HCT116 (cell line): ENCODE results near the gene SLC6A12. TPM values are rescaled to one million over a fixed set of nuclear protein-coding genes. Genes with fewer than 3 reads are reported as not detected.

Experiments
- ATAC-seq: fragments of 200-7000 bp; cut with Tn5 transposase; 2 replicates; pipeline ENCODE4 v1.9.1; 2020; ENCODE audit warnings: mild to moderate bottlenecking, moderate library complexity
- BruUV-seq: library from RNA; stranded (reverse); fragments of 400-500 nt; replicated peaks from 2 replicates; lab custom pipeline; 2021; lab: Mats Ljungman, UMichigan
- CTCF ChIA-PET: fragments of 300-600 bp; sonication (Branson Sonifier 250); formaldehyde crosslinking; loops from one replicate; lab custom pipeline; 2021; ENCODE audit warnings: antibody characterized with exemption; lab: Charles Lee
- POLR2A ChIA-PET: fragments of 300-600, 350-600 bp; sonication (Branson Sonifier 250); formaldehyde crosslinking; loops from one replicate; lab custom pipeline; 2021; ENCODE audit warnings: antibody characterized with exemption; lab: Charles Lee
- RAD21 ChIA-PET, 2 experiments: fragments of 300-600 bp; sonication (Branson Sonifier 250); formaldehyde crosslinking; loops; one replicate each; lab custom pipeline; 2023; ENCODE audit warnings: low total read pairs in 2 of 2; ENCODE audit not compliant: uncharacterized antibody in 2 of 2, unreplicated experiment in 2 of 2, low non-redundant PET in 1 of 2; lab: Charles Lee
- DNase-seq: peaks from one replicate; pipeline ENCODE4 v3.0.0-alpha.2; 2010; ENCODE audit warnings: low read depth, low spot score
- H2AFZ ChIP-seq: fragments of 200-600 bp; shearing (Covaris generic), sonication (generic); 2 replicates; pipeline ENCODE4 v1.6.1; 2017; ENCODE audit warnings: low read depth, mixed run types, mixed read lengths, antibody characterized with exemption, low read length; ENCODE audit not compliant: poor library complexity, severe bottlenecking
- H3K27ac ChIP-seq: 2 replicates; pipeline ENCODE4 v1.5.1; 2012; ENCODE audit warnings: low read depth, low read length
- H3K27me3 ChIP-seq: fragments of 200-600 bp; sonication (generic); 2 replicates; pipeline ENCODE4 v1.6.1; 2016; ENCODE audit warnings: mixed run types, low read length, mixed read lengths; ENCODE audit not compliant: insufficient read depth
- H3K36me3 ChIP-seq, 2 experiments: fragments of 200-500 bp in 1 of 2; fragments of 200-600 bp in 1 of 2; sonication (Bioruptor generic) in 1 of 2; sonication (generic) in 1 of 2; 2 replicates each; pipeline versions ENCODE4 v1.5.1 to v1.6.1; 2014 to 2016; ENCODE audit warnings: low read length in 2 of 2, inconsistent platforms in 1 of 2, mixed read lengths in 1 of 2, mixed run types in 1 of 2; ENCODE audit not compliant: insufficient read depth in 2 of 2, control insufficient read depth in 1 of 2
- H3K4me1 ChIP-seq, 2 experiments: fragments of 200-600 bp in 1 of 2; sonication (generic) in 1 of 2; 2 replicates each; pipeline versions ENCODE4 v1.5.1 to v1.6.1; 2012 to 2017; ENCODE audit warnings: low read length in 2 of 2, inconsistent platforms in 1 of 2, mild to moderate bottlenecking in 1 of 2, mixed read lengths in 1 of 2, mixed run types in 1 of 2, moderate library complexity in 1 of 2; ENCODE audit not compliant: insufficient read depth in 2 of 2, control insufficient read depth in 1 of 2
- H3K4me2 ChIP-seq: fragments of 200-600 bp; sonication (generic); 2 replicates; pipeline ENCODE4 v1.6.1; 2017; ENCODE audit warnings: mixed run types, low read length, mixed read lengths
- H3K4me3 ChIP-seq, 2 experiments: fragments of 200-600 bp in 1 of 2; sonication (generic) in 1 of 2; replicated peaks in 1 of 2; 2 replicates each; pipeline ENCODE4 v1.5.1; 2011 to 2016; ENCODE audit warnings: low read length in 2 of 2, control low read depth in 1 of 2, low read depth in 1 of 2, mild to moderate bottlenecking in 1 of 2, mixed read lengths in 1 of 2, mixed run types in 1 of 2
- H3K79me2 ChIP-seq: fragments of 200-600 bp; sonication (generic); 2 replicates; pipeline ENCODE4 v1.6.1; 2017; ENCODE audit warnings: mild to moderate bottlenecking, mixed run types, low read length, moderate library complexity, mixed read lengths; ENCODE audit not compliant: insufficient read depth
- H3K9ac ChIP-seq: fragments of 200-600 bp; sonication (generic); 2 replicates; pipeline ENCODE4 v1.6.1; 2016; ENCODE audit warnings: low read length, mixed read lengths
- H3K9me2 ChIP-seq: fragments of 200-600 bp; sonication (generic), shearing (Covaris generic); 2 replicates; pipeline ENCODE4 v1.6.1; 2017; ENCODE audit warnings: mixed run types, mild to moderate bottlenecking, moderate library complexity; ENCODE audit not compliant: insufficient read depth
- H3K9me3 ChIP-seq, 2 experiments: fragments of 200-500 bp in 1 of 2; fragments of 200-600 bp in 1 of 2; sonication (Bioruptor generic) in 1 of 2; sonication (generic) in 1 of 2; 2 replicates each; pipeline ENCODE4 v1.6.1; 2014 to 2017; ENCODE audit warnings: low read length in 2 of 2, mixed read lengths in 2 of 2, inconsistent platforms in 1 of 2, low read depth in 1 of 2, mild to moderate bottlenecking in 1 of 2, mixed run types in 1 of 2, moderate library complexity in 1 of 2; ENCODE audit not compliant: control insufficient read depth in 1 of 2, insufficient read depth in 1 of 2
- H4K20me1 ChIP-seq: fragments of 200-600 bp; sonication (generic), shearing (Covaris generic); 2 replicates; pipeline ENCODE4 v1.6.1; 2017; ENCODE audit warnings: mixed run types, mild to moderate bottlenecking, moderate library complexity; ENCODE audit not compliant: insufficient read depth
- CEBPB ChIP-seq: IDR thresholded peaks from 2 replicates; pipeline ENCODE4 v1.6.1; 2012; ENCODE audit warnings: low read depth
- EGR1 ChIP-seq: IDR thresholded peaks from 2 replicates; pipeline ENCODE4 v1.6.1; 2012; ENCODE audit warnings: low read depth
- ELF1 ChIP-seq: IDR thresholded peaks from 2 replicates; pipeline ENCODE4 v1.6.1; 2012; ENCODE audit warnings: low read depth, borderline replicate concordance
- EZH2 ChIP-seq: fragments of 200-600 bp; sonication (generic); IDR thresholded peaks from 2 replicates; pipeline ENCODE4 v1.6.1; 2017; ENCODE audit warnings: antibody characterized with exemption, mixed run types
- POLR2A ChIP-seq: IDR thresholded peaks from 2 replicates; pipeline ENCODE4 v1.7.0; 2011; ENCODE audit warnings: borderline replicate concordance; ENCODE audit not compliant: insufficient read depth, insufficient read length; ENCODE audit errors: extremely low read depth
- POLR2AphosphoS5 ChIP-seq: IDR thresholded peaks from 2 replicates; pipeline ENCODE4 v1.6.1; 2011; ENCODE audit warnings: mild to moderate bottlenecking, low read depth, low read length, moderate library complexity
- SIN3A ChIP-seq: IDR thresholded peaks from 2 replicates; pipeline ENCODE4 v1.6.1; 2012; ENCODE audit warnings: low read depth
- SP1 ChIP-seq: IDR thresholded peaks from 2 replicates; pipeline ENCODE4 v1.6.1; 2012; ENCODE audit warnings: low read depth
- TCF7L2 ChIP-seq: IDR thresholded peaks from 2 replicates; pipeline ENCODE4 v1.7.0; 2011; ENCODE audit warnings: borderline replicate concordance, inconsistent platforms; ENCODE audit not compliant: insufficient read depth, insufficient read length; ENCODE audit errors: extremely low read depth
- intact Hi-C: fragments of 100-400 bp; cut with micrococcal nuclease; formaldehyde crosslinking; loops from 2 replicates; pipeline ENCODE4 v1.10.0; 2022
- total RNA-seq: library from RNA; stranded (reverse); gene quantifications from one replicate; pipeline ENCODE4 v1.2.1, GENCODE V29; 2021; ENCODE audit not compliant: unreplicated experiment
- TF ChIP-seq, protein P1 (sequence below), 3 experiments: fragments of 200-600 bp in 1 of 3; sonication (generic) in 1 of 3; IDR thresholded peaks in 2 of 3; conservative IDR thresholded peaks in 1 of 3; 2 replicates each; pipeline ENCODE4 v1.5.1; 2012 to 2017; ENCODE audit warnings: low read depth in 2 of 3, low read length in 2 of 3, antibody characterized with exemption in 1 of 3, borderline replicate concordance in 1 of 3, control low read depth in 1 of 3, mild to moderate bottlenecking in 1 of 3, mixed read lengths in 1 of 3, mixed run types in 1 of 3, moderate library complexity in 1 of 3; ENCODE audit not compliant: insufficient read depth in 1 of 3
- TF ChIP-seq, protein P2 (sequence below): IDR thresholded peaks from 2 replicates; pipeline ENCODE4 v1.6.1; 2012
- TF ChIP-seq, protein P3 (sequence below): IDR thresholded peaks from 2 replicates; pipeline ENCODE4 v1.6.1; 2012; ENCODE audit warnings: low read depth

SLC6A12 gene
- total RNA-seq, 1 experiment from 2014 or later, result 0.64 TPM

DNA sequence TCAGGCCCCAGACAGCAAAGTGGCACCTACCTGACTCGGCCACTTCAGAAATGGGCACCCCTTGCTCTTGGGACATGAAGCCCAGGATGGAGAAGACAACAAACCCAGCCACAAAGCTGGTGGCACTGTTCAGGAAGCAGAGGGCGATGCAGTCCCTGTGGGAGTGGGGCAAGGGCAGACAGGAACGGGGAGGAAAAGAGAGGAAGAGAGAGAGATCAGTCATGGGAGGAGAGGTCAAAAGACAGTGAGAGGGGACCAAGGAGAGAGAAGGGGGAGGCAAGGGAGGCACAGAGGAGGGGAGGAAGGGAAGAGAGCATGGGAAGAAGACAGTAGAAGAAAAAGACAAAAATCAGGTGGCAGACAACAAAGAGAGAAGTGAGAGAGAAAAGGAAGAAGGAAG is 16.6 kb downstream of the SLC6A12 start:
- no peak overlapping the region for H2AFZ ChIP-seq
- intact Hi-C loops, result no loop called here

DNA sequence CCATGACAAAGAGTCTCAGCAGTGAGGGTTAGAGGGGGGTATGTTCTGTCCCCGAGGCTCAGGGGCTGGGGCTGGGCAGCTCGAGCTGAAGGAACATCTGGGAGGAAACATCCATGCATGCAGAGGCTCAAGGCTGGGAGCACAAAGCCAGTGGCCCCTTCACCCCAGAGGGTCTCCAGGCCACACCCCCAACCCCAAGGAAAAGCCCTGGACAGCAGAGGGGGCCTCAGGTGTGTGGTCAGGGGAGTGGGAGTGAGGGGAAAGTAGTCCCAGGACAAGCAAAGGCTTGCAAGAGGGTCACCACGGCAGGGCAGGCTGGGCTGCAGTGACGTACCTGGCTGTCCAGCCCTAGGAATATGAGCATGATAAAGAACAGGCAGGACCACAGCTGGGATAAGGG is 17.5 kb downstream of the SLC6A12 start:
- Histone ChIP-seq H3K9me2 (no peaks in the 10 kb centered on the region), H4K20me1 (no peaks in the 10 kb centered on the region), H3K4me1 (no peaks in the 10 kb centered on the region), H3K27ac (no peak overlapping the region), H2AFZ (no peak overlapping the region), H3K4me3 (no peak overlapping the region), H3K9me3 (no peaks in the 10 kb centered on the region), H3K79me2 (no peaks in the 10 kb centered on the region), H3K27me3 (peaks cover 6% of the 10 kb centered on the region; the same call in 1 of the 2 replicates), H3K36me3 (no peaks in the 10 kb centered on the region), H3K9ac (no peak overlapping the region), H3K4me2 (no peak overlapping the region)
- no peak for DNase-seq
- no peak for ATAC-seq
- CTCF ChIA-PET, result no interaction called here
- POLR2A ChIA-PET, result no interaction called here
- no TSS peak for BruUV-seq
- RAD21 ChIA-PET, result no interaction called here
- intact Hi-C loops, result no loop called here
- TF ChIP-seq POLR2A, result no peak
- no peak for TF ChIP-seq TCF7L2
- no peak for TF ChIP-seq SP1
- no peak for TF ChIP-seq CEBPB
- TF ChIP-seq, protein P1, sequence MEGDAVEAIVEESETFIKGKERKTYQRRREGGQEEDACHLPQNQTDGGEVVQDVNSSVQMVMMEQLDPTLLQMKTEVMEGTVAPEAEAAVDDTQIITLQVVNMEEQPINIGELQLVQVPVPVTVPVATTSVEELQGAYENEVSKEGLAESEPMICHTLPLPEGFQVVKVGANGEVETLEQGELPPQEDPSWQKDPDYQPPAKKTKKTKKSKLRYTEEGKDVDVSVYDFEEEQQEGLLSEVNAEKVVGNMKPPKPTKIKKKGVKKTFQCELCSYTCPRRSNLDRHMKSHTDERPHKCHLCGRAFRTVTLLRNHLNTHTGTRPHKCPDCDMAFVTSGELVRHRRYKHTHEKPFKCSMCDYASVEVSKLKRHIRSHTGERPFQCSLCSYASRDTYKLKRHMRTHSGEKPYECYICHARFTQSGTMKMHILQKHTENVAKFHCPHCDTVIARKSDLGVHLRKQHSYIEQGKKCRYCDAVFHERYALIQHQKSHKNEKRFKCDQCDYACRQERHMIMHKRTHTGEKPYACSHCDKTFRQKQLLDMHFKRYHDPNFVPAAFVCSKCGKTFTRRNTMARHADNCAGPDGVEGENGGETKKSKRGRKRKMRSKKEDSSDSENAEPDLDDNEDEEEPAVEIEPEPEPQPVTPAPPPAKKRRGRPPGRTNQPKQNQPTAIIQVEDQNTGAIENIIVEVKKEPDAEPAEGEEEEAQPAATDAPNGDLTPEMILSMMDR (IDR thresholded peaks at IDR 0.05 in 2 of 3, conservative IDR thresholded peaks at IDR 0.05 in 1 of 3; ENCODE audit: borderline replicate concordance in 1 of 3, insufficient read depth in 1 of 3, low read depth in 2 of 3, low read length in 2 of 3), result no peak
- no peak for TF ChIP-seq POLR2AphosphoS5
- TF ChIP-seq EZH2, result no peak
- TF ChIP-seq, protein P2, sequence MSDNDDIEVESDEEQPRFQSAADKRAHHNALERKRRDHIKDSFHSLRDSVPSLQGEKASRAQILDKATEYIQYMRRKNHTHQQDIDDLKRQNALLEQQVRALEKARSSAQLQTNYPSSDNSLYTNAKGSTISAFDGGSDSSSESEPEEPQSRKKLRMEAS, result no peak
- TF ChIP-seq EGR1, result no peak

More for the DNA sequence above, 16.6 kb downstream of the SLC6A12 start:
- RAD21 ChIA-PET, result no interaction called here
- no peak overlapping the region for H3K4me3 ChIP-seq
- peaks cover 6% of the 10 kb centered on the region; the same call in 1 of the 2 replicates for H3K27me3 ChIP-seq
- H3K36me3 ChIP-seq, result no peaks in the 10 kb centered on the region
- TF ChIP-seq, protein P3, sequence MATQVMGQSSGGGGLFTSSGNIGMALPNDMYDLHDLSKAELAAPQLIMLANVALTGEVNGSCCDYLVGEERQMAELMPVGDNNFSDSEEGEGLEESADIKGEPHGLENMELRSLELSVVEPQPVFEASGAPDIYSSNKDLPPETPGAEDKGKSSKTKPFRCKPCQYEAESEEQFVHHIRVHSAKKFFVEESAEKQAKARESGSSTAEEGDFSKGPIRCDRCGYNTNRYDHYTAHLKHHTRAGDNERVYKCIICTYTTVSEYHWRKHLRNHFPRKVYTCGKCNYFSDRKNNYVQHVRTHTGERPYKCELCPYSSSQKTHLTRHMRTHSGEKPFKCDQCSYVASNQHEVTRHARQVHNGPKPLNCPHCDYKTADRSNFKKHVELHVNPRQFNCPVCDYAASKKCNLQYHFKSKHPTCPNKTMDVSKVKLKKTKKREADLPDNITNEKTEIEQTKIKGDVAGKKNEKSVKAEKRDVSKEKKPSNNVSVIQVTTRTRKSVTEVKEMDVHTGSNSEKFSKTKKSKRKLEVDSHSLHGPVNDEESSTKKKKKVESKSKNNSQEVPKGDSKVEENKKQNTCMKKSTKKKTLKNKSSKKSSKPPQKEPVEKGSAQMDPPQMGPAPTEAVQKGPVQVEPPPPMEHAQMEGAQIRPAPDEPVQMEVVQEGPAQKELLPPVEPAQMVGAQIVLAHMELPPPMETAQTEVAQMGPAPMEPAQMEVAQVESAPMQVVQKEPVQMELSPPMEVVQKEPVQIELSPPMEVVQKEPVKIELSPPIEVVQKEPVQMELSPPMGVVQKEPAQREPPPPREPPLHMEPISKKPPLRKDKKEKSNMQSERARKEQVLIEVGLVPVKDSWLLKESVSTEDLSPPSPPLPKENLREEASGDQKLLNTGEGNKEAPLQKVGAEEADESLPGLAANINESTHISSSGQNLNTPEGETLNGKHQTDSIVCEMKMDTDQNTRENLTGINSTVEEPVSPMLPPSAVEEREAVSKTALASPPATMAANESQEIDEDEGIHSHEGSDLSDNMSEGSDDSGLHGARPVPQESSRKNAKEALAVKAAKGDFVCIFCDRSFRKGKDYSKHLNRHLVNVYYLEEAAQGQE, result no peak
- TF ChIP-seq ELF1 (no peak), EGR1 (no peak), SP1 (no peak), SIN3A (no peak)
- TF ChIP-seq, all 23 proteins: peak for 0
- Histone ChIP-seq H3K79me2 (no peaks in the 10 kb centered on the region), H3K4me2 (no peak overlapping the region), H4K20me1 (no peaks in the 10 kb centered on the region), H3K9me2 (no peaks in the 10 kb centered on the region), H3K4me1 (no peaks in the 10 kb centered on the region), H3K9ac (no peak overlapping the region), H3K27ac (no peak overlapping the region), H3K9me3 (no peaks in the 10 kb centered on the region)
- no peak for ATAC-seq
- BruUV-seq, result no TSS peak
- ChIA-PET POLR2A (no interaction called here), CTCF (no interaction called here)
- DNase-seq, result no peak
